GM12878 (cell line): Measurements from ENCODE around the gene ELOVL5. TPM values are rescaled to one million over a fixed set of nuclear protein-coding genes. Genes with fewer than 3 reads are reported as not detected.

Source experiments
- ATAC-seq: fragments of 200-7000 bp; cut with Tn5 transposase; 3 replicates; pipeline ENCODE4 v1.9.1; 2020; ENCODE audit warnings: mild to moderate bottlenecking, moderate library complexity
- BruUV-seq: library from RNA; stranded (reverse); fragments of 400-500 nt; replicated peaks from 2 replicates; lab custom pipeline; 2021; lab: Mats Ljungman, UMichigan
- CTCF ChIA-PET: fragments of 300-600 bp; sonication (Branson Sonifier 250); formaldehyde crosslinking; extraction: SDS; loops from one replicate; lab custom pipeline; 2021; ENCODE audit warnings: inconsistent platforms; lab: Yijun Ruan, JAX
- POLR2A ChIA-PET: fragments of 350-600 bp; formaldehyde crosslinking; extraction: SDS; loops from one replicate; lab custom pipeline; 2021; ENCODE audit warnings: inconsistent platforms; lab: Charles Lee
- RAD21 ChIA-PET: fragments of 300-600 bp; sonication (Branson Sonifier 250); formaldehyde crosslinking; loops from one replicate; lab custom pipeline; 2023; ENCODE audit warnings: antibody characterized with exemption; ENCODE audit not compliant: unreplicated experiment; lab: Charles Lee
- SMC1A ChIA-PET: fragments of 300-600 bp; sonication (Branson Sonifier 250); formaldehyde crosslinking; loops from one replicate; lab custom pipeline; 2023; ENCODE audit not compliant: unreplicated experiment, uncharacterized antibody; lab: Charles Lee
- DNase-seq: peaks from one replicate; pipeline ENCODE4 v3.0.0-alpha.2; 2011; ENCODE audit warnings: low read depth, low spot score
- FAIRE-seq: peaks from 3 replicates; lab custom pipeline; 2011; peaks lifted over from hg19 to GRCh38; lab: Jason Lieb, UNC
- H2AFZ ChIP-seq: 2 replicates; pipeline ENCODE4 v1.6.0; 2011; ENCODE audit warnings: low read depth, low read length, control low read depth; ENCODE audit not compliant: control insufficient read depth
- H3K27ac ChIP-seq: 2 replicates; pipeline ENCODE4 v1.5.1; 2011; ENCODE audit warnings: control low read depth; ENCODE audit not compliant: control insufficient read depth, insufficient read depth
- H3K27me3 ChIP-seq, 2 experiments: replicated peaks in 1 of 2; 2 replicates each; pipeline versions ENCODE4 v1.6.0 to v1.6.1; 2011; ENCODE audit warnings: low read length in 1 of 2; ENCODE audit not compliant: control insufficient read depth in 2 of 2, insufficient read depth in 2 of 2
- H3K36me3 ChIP-seq, 2 experiments: 2 replicates each; pipeline ENCODE4 v1.5.1; 2011; ENCODE audit warnings: low read length in 1 of 2; ENCODE audit not compliant: control insufficient read depth in 2 of 2, insufficient read depth in 2 of 2
- H3K4me1 ChIP-seq: 2 replicates; pipeline ENCODE4 v1.6.1; 2011; ENCODE audit warnings: mild to moderate bottlenecking, low read length, moderate library complexity, mixed read lengths; ENCODE audit not compliant: control insufficient read depth, insufficient read depth
- H3K4me2 ChIP-seq: 2 replicates; pipeline ENCODE4 v1.6.0; 2011; ENCODE audit warnings: control low read depth; ENCODE audit not compliant: control insufficient read depth, insufficient read depth
- H3K4me3 ChIP-seq: fragments of 200-600 bp; sonication (generic); 2 replicates; pipeline ENCODE4 v1.5.1; 2016
- H3K79me2 ChIP-seq: 2 replicates; pipeline ENCODE4 v1.6.0; 2011; ENCODE audit warnings: low read length; ENCODE audit not compliant: control insufficient read depth, insufficient read depth
- H3K9ac ChIP-seq: 2 replicates; pipeline ENCODE4 v1.8.0; 2011; ENCODE audit warnings: low read length, control low read depth, mixed read lengths; ENCODE audit not compliant: control insufficient read depth, insufficient read depth
- H3K9me3 ChIP-seq: replicated peaks from 3 replicates; pipeline ENCODE4 v1.5.1; 2011; ENCODE audit warnings: mild to moderate bottlenecking, low read length; ENCODE audit not compliant: control insufficient read depth, insufficient read depth
- H4K20me1 ChIP-seq: 2 replicates; pipeline ENCODE4 v1.6.0; 2011; ENCODE audit not compliant: control insufficient read depth, insufficient read depth
- ASH2L ChIP-seq: fragments of 300-600, 200-600 bp; sonication (generic); IDR thresholded peaks from 2 replicates; pipeline ENCODE4 v1.6.1; 2017; ENCODE audit warnings: low read depth, mild to moderate bottlenecking, borderline replicate concordance
- BHLHE40 ChIP-seq, 2 experiments: fragments of 450-650 bp in 1 of 2; IDR thresholded peaks; 2 replicates each; pipeline ENCODE4 v1.6.1; 2011 to 2017; ENCODE audit warnings: low read depth in 2 of 2, borderline replicate concordance in 1 of 2, improper control_type of control experiment in 1 of 2, low read length in 1 of 2, mild to moderate bottlenecking in 1 of 2
- DPF2 ChIP-seq: fragments of 450-650 bp; IDR thresholded peaks from 2 replicates; pipeline ENCODE4 v1.6.1; 2017; ENCODE audit warnings: mild to moderate bottlenecking
- ESRRA ChIP-seq: IDR thresholded peaks from 2 replicates; pipeline ENCODE4 v1.6.1; 2012; ENCODE audit warnings: mild to moderate bottlenecking, low read length, improper control_type of control experiment
- HDAC6 ChIP-seq: fragments of 200-600 bp; sonication (generic); IDR thresholded peaks from one replicate; pipeline ENCODE4 v1.8.0; 2017; ENCODE audit warnings: antibody characterized with exemption; ENCODE audit not compliant: unreplicated experiment
- KDM1A ChIP-seq: fragments of 200-600 bp; sonication (generic); IDR thresholded peaks from 2 replicates; pipeline ENCODE4 v1.6.1; 2016; ENCODE audit warnings: borderline replicate concordance
- NKRF ChIP-seq: fragments of 450-650 bp; conservative IDR thresholded peaks from 2 replicates; pipeline ENCODE4 v1.6.1; 2017; ENCODE audit warnings: mild to moderate bottlenecking, moderate library complexity
- POLR2AphosphoS5 ChIP-seq: IDR thresholded peaks from 2 replicates; pipeline ENCODE4 v1.6.1; 2011; ENCODE audit warnings: mild to moderate bottlenecking, low read length, inconsistent platforms
- RAD21 ChIP-seq: IDR thresholded peaks from 2 replicates; pipeline ENCODE4 v1.6.1; 2011; ENCODE audit warnings: mild to moderate bottlenecking, low read depth, low read length, moderate library complexity; ENCODE audit not compliant: insufficient read depth
- RB1 ChIP-seq: fragments of 450-650 bp; formaldehyde crosslinking; IDR thresholded peaks from 2 replicates; pipeline ENCODE4 v1.6.1; 2017; ENCODE audit warnings: mild to moderate bottlenecking, borderline replicate concordance
- SRF ChIP-seq, 2 experiments: IDR thresholded peaks; 2 replicates each; pipeline ENCODE4 v1.6.1; 2011; ENCODE audit warnings: low read depth in 2 of 2, low read length in 2 of 2, mild to moderate bottlenecking in 1 of 2, moderate library complexity in 1 of 2
- TAF1 ChIP-seq: IDR thresholded peaks from 2 replicates; pipeline ENCODE4 v1.6.1; 2011; ENCODE audit warnings: mild to moderate bottlenecking, low read depth, low read length, borderline replicate concordance
- ZNF622 ChIP-seq: fragments of 450-650 bp; IDR thresholded peaks from 2 replicates; pipeline ENCODE4 v1.6.1; 2017; ENCODE audit warnings: mild to moderate bottlenecking, inconsistent platforms
- WGBS: methylation state at CpG from one replicate; pipeline ENCODE4 v1.1.6; 2016; ENCODE audit warnings: low lambda C conversion rate; ENCODE audit not compliant: insufficient replicate concordance, insufficient coverage; ENCODE audit errors: missing lambda C conversion rate; 5-methylcytosine and 5-hydroxymethylcytosine counted together
- in situ Hi-C: fragments of 300-500 bp; cut with MboI; formaldehyde crosslinking; loops from 9 replicates; pipeline ENCODE4 v1.14.3; 2018; ENCODE audit warnings: mixed read lengths
- intact Hi-C: fragments of 100-400 bp; cut with micrococcal nuclease; formaldehyde crosslinking; loops from one replicate; pipeline ENCODE4 v1.14.2; 2022; ENCODE audit not compliant: unreplicated experiment
- polyA plus RNA-seq, 11 experiments: library from polyadenylated mRNA; depleted of rRNA in 4 of 11; unstranded in 6 of 11; stranded (reverse) in 5 of 11; fragments of >200 nt; fragmentation: Nextera tagmentation in 4 of 11; fragmentation: Illumina TruSeq in 1 of 11; extraction: Ambion mirVana in 4 of 11; extraction: Trizol in 1 of 11; gene quantifications; 1 replicate in 1 of 11; 2 replicates in 10 of 11; pipeline versions ENCODE4 v1.2.1 to v1.2.3, GENCODE V29; 2011 to 2016; ENCODE audit warnings: inconsistent platforms in 2 of 11, missing spikeins in 2 of 11, low read depth in 1 of 11
- total RNA-seq, 4 experiments: library from RNA; depleted of rRNA in 3 of 4; stranded (reverse); fragments of >200 nt in 3 of 4; fragmentation: Illumina TruSeq in 1 of 4; extraction: Trizol in 1 of 4; gene quantifications; 2 replicates each; pipeline versions ENCODE4 v1.2.1 to v1.2.3, GENCODE V29; 2013 to 2021
- TF ChIP-seq, protein P1 (sequence below): IDR thresholded peaks from 2 replicates; pipeline ENCODE4 v1.6.1; 2011; ENCODE audit warnings: borderline replicate concordance, low read depth, mild to moderate bottlenecking, moderate library complexity, low read length; ENCODE audit not compliant: insufficient read depth, poor library complexity, severe bottlenecking
- TF ChIP-seq, protein P2 (sequence below): fragments of 450-650 bp; IDR thresholded peaks from 2 replicates; pipeline ENCODE4 v1.6.1; 2017; ENCODE audit warnings: low read depth, mild to moderate bottlenecking, moderate library complexity

ELOVL5 gene
- total and polyA plus RNA-seq, 10 of the 15 experiments (the other 5 are each of a cell fraction or from before 2014, with no cell fraction given) = 156 to 241 (median 196) TPM

- no peak overlapping the region for H3K27ac ChIP-seq
- no peak overlapping the region for H3K4me3 ChIP-seq
- ChIA-PET SMC1A (interaction anchor here (1.2 to 5.6 kb wide), 11 partner anchors 10 to 175 kb away, joined by 3 to 27 read pairs (median 7); no protein-coding TSS in a partner anchor), RAD21 (interaction anchor here (0.7 to 6.2 kb wide), 8 partner anchors 50 to 157 kb away, joined by 3 to 22 read pairs (median 4); no protein-coding TSS in a partner anchor), CTCF (interaction anchor here (0.7 to 2.7 kb wide), 5 partner anchors 12 to 128 kb away, joined by 3 to 7 read pairs (median 4); no protein-coding TSS in a partner anchor), POLR2A (interaction anchor here (0.6 to 1.6 kb wide), 3 partner anchors 34 to 127 kb away, joined by 3 to 8 read pairs (median 3); no protein-coding TSS in a partner anchor)
- H3K4me2 ChIP-seq = peak overlapping the region; percentile 15; the same call in 1 of the 2 replicates
- intact Hi-C loops (loop anchor here (5.0 kb wide), 3 partner anchors 130 to 200 kb away; no protein-coding TSS in a partner anchor), in situ Hi-C loops (loop anchor here (5.0 kb wide), 1 partner anchor 110 kb away; no protein-coding TSS in a partner anchor)
- H2AFZ ChIP-seq = no peak overlapping the region
- H4K20me1 ChIP-seq = no peaks in the 10 kb centered on the region
- no peaks in the 10 kb centered on the region; the same call in 1 of the 2 replicates for H3K79me2 ChIP-seq
- no peak for FAIRE-seq
- 93% methylated on average over 2 of the region's 2 CpGs for WGBS
- BruUV-seq = no TSS peak
- no peaks in the 10 kb centered on the region for H3K9me3 ChIP-seq
- ATAC-seq = peak; percentile 30
- no peak overlapping the region for H3K9ac ChIP-seq
- peaks cover 4 to 10% of the 10 kb centered on the region in 2 experiments; a peak in 3 of 4 replicates for H3K36me3 ChIP-seq
- H3K27me3 ChIP-seq = no peaks in the 10 kb centered on the region
- H3K4me1 ChIP-seq = peaks cover 28% of the 10 kb centered on the region
- no peak for DNase-seq
- no peak for TF ChIP-seq ESRRA
- no peak for TF ChIP-seq SRF (IDR thresholded peaks at IDR 0.05; ENCODE audit: low read depth in 2 of 2, low read length in 2 of 2)
- TF ChIP-seq TAF1 = no peak
- TF ChIP-seq NKRF = no peak
- no peak for TF ChIP-seq ZNF622
- no peak for TF ChIP-seq DPF2
- TF ChIP-seq RB1 = no peak
- TF ChIP-seq, protein P1, sequence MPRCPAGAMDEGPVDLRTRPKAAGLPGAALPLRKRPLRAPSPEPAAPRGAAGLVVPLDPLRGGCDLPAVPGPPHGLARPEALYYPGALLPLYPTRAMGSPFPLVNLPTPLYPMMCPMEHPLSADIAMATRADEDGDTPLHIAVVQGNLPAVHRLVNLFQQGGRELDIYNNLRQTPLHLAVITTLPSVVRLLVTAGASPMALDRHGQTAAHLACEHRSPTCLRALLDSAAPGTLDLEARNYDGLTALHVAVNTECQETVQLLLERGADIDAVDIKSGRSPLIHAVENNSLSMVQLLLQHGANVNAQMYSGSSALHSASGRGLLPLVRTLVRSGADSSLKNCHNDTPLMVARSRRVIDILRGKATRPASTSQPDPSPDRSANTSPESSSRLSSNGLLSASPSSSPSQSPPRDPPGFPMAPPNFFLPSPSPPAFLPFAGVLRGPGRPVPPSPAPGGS = no peak
- TF ChIP-seq BHLHE40 (IDR thresholded peaks at IDR 0.05; ENCODE audit: borderline replicate concordance in 1 of 2, low read depth in 2 of 2, low read length in 1 of 2) = no peak
- TF ChIP-seq ASH2L = no peak
- TF ChIP-seq, protein P2, sequence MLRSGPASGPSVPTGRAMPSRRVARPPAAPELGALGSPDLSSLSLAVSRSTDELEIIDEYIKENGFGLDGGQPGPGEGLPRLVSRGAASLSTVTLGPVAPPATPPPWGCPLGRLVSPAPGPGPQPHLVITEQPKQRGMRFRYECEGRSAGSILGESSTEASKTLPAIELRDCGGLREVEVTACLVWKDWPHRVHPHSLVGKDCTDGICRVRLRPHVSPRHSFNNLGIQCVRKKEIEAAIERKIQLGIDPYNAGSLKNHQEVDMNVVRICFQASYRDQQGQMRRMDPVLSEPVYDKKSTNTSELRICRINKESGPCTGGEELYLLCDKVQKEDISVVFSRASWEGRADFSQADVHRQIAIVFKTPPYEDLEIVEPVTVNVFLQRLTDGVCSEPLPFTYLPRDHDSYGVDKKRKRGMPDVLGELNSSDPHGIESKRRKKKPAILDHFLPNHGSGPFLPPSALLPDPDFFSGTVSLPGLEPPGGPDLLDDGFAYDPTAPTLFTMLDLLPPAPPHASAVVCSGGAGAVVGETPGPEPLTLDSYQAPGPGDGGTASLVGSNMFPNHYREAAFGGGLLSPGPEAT = no peak
- TF ChIP-seq RAD21 = no peak
- TF ChIP-seq POLR2AphosphoS5 = no peak
- no peak for TF ChIP-seq KDM1A
- TF ChIP-seq HDAC6 = no peak
These were observed 66.5 kb downstream of the ELOVL5 start for GRCh38 chr6:53282234-53282633.
